Subcutaneous abdominal adipose tissue (tissue), 5 donors: ENCODE data around the gene CSNK2B.

Source experiments
- H3K27ac ChIP-seq: one replicate; pipeline ENCODE4 v1.7.0; 2013; ENCODE audit warnings: low read depth, mild to moderate bottlenecking, inconsistent platforms, low read length, moderate library complexity
- H3K27me3 ChIP-seq, 5 donors: one replicate each; pipeline ENCODE4 v1.7.0; 2013; ENCODE audit warnings: low read length in 5 of 5, inconsistent platforms in 1 of 5; ENCODE audit not compliant: control insufficient read depth in 5 of 5, insufficient read depth in 4 of 5
- H3K36me3 ChIP-seq, 5 donors: one replicate each; pipeline ENCODE4 v1.7.0; 2013; ENCODE audit warnings: low read length in 5 of 5; ENCODE audit not compliant: control insufficient read depth in 5 of 5, insufficient read depth in 5 of 5
- H3K4me1 ChIP-seq, 5 donors: one replicate each; pipeline ENCODE4 v1.7.0; 2013; ENCODE audit warnings: low read length in 5 of 5, mild to moderate bottlenecking in 3 of 5, moderate library complexity in 1 of 5; ENCODE audit not compliant: control insufficient read depth in 5 of 5, insufficient read depth in 5 of 5
- H3K4me3 ChIP-seq, 5 donors: one replicate each; pipeline ENCODE4 v1.7.0; 2013; ENCODE audit warnings: low read length in 5 of 5, low read depth in 1 of 5
- H3K9ac ChIP-seq, 5 donors: one replicate each; pipeline ENCODE4 v1.7.0; 2013; ENCODE audit warnings: low read length in 5 of 5, mild to moderate bottlenecking in 4 of 5, moderate library complexity in 3 of 5
- H3K9me3 ChIP-seq, 5 donors: one replicate each; pipeline ENCODE4 v1.7.0; 2013; ENCODE audit warnings: low read length in 5 of 5; ENCODE audit not compliant: control insufficient read depth in 5 of 5
- donor health status: healthy.
- donor health status: healthy.
- donor health status: healthy.
- donor health status: healthy.
- donor health status: healthy.

CSNK2B gene

DNA sequence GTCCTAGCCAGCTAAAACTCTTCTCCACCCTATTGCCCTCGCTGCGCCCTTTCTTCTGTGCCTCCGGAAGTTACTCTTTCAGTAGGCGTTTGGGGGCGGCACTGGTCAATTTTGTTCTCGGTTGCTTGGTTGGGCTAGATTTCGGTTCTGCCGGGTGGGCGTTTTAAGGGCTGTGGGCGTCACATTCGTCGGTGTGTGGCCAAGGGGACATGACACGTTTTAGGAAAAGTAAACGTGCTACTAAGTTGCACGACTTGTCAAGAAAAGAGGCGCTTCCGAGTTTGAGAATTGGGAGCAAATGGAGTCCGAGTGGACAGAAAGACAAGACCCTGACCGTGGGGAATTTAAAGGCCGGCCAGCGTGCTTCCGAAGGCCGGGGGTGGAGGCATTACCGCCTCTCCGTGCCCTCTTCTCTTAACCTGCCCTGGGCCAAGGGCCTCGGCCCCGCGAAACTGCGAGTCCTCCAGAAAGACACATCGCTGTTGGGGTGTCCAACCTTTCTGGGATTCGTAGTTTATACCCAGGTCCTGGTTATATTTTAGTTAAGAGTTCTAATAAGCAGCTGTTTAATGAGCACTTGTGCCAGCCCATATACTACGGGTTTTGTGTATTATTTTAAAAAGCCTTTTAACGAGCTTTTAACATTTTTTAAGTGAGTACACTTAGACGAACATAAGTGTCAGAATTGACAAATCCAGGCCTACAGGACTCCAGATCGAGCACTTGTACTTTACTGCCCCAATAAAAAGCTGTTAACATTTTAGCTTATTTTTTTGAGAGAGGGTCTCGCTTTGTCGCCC is 12.8 kb upstream of the CSNK2B start:
- Histone ChIP-seq H3K27me3 (no peaks in the 10 kb centered on the region), H3K4me3 (peak overlapping the region; percentile 85 to 92 (median 89)), H3K9me3 (no peaks in the 10 kb centered on the region), H3K4me1 (peaks cover 0 to 35% (median 27%) of the 10 kb centered on the region in 5 donors), H3K9ac (peak overlapping the region; percentile 12 to 96 (median 93)), H3K36me3 (peaks cover 0 to 51% (median 30%) of the 10 kb centered on the region in 5 donors), H3K27ac (peak overlapping the region; percentile 98)

DNA sequence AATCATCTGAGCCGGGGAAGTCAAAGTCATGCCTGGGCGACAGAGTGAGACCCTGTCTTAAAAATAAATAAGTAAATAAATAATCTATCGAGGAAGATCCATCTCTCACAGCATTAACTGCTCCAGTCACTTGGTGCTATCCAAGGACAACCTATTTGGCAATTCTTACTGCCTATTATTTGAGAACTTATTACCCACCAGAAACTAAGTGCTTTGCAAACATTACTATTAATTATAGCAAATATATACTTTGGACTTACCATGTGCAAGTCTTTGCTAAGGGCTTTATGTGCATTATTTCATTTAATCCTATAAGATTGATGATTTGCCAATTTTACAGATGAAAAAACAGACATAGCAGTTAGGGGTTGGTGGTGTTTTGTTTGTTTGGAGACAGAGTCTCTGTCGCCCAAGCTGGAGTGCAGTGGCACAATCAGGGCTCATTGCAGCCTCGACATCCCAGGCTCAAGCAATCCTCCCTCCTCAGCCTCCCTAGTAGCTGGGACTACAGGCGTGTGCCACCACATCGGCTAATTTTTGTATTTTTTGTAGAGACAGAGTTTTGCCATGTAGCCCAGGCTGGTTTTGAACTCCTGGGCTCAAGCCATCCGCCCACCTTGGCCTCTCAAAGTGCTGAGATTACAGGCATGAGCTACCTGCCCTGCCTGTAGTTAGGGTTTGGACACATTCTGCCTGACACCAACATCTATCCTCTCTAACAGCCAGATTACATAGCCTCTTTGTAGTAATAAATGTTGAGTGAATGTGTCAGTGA is 11.1 kb upstream of the CSNK2B start:
- H3K9ac ChIP-seq: no peak overlapping the region
- no peak overlapping the region for H3K4me3 ChIP-seq
- H3K36me3 ChIP-seq: peaks cover 0 to 39% (median 16%) of the 10 kb centered on the region in 5 donors
- H3K4me1 ChIP-seq: peaks cover 7 to 52% (median 43%) of the 10 kb centered on the region in 5 donors
- H3K27me3 ChIP-seq: no peaks in the 10 kb centered on the region
- no peak overlapping the region for H3K27ac ChIP-seq
- H3K9me3 ChIP-seq: no peaks in the 10 kb centered on the region

DNA sequence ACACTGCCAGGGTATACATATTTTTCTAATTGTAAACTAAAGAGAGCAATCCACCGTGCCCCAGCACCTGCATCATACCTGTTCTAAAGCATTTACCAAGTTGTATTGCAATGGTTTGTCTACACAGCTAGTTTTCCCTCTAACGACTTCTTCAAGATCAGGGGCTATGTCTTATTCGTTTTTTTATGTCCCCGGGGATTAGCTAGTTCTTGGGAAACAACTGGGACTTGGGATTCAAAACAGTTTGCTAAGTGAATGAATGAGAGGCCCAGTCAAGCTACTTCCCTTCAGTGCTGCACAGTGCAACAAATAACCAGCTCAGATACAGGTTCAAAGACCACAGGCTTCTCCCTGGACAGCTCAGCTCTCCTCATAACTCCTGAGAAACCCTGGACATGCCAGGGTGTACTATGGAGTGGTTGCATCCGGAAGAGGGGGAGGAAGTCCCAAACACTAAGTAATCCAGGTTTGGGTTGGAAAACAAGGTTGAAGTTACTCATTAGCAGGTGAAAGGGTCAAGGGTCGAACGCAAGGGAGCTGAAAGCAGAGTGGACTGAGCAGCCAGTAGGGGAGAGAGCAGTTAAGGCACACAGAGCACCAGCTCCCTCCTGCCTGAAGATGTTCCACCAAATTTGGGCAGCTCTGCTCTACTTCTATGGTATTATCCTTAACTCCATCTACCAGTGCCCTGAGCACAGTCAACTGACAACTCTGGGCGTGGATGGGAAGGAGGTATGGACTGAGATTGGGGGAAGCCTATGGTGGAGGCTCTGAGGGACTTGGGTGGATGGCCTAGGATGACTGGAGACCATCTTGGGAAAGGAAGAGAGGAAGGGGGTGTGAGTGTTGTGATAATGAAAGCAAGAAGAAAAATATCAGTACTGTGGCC is 10.3 kb upstream of the CSNK2B start, which contains the start of gene APOM:
TSS of gene APOM (plus strand) at position 546 of the 889 bp plus-strand sequence. CDS start at position 619, 73 bp downstream.
- peaks cover 0 to 39% (median 16%) of the 10 kb centered on the region in 5 donors for H3K36me3 ChIP-seq
- no peaks in the 10 kb centered on the region for H3K9me3 ChIP-seq
- no peak within 1 kb of the TSS for H3K4me3 ChIP-seq
- peaks cover 10 to 59% (median 49%) of the 10 kb centered on the region in 5 donors for H3K4me1 ChIP-seq
- no peaks in the 10 kb centered on the region for H3K27me3 ChIP-seq
- no peak within 1 kb of the TSS for H3K9ac ChIP-seq
- no peak within 1 kb of the TSS for H3K27ac ChIP-seq

DNA sequence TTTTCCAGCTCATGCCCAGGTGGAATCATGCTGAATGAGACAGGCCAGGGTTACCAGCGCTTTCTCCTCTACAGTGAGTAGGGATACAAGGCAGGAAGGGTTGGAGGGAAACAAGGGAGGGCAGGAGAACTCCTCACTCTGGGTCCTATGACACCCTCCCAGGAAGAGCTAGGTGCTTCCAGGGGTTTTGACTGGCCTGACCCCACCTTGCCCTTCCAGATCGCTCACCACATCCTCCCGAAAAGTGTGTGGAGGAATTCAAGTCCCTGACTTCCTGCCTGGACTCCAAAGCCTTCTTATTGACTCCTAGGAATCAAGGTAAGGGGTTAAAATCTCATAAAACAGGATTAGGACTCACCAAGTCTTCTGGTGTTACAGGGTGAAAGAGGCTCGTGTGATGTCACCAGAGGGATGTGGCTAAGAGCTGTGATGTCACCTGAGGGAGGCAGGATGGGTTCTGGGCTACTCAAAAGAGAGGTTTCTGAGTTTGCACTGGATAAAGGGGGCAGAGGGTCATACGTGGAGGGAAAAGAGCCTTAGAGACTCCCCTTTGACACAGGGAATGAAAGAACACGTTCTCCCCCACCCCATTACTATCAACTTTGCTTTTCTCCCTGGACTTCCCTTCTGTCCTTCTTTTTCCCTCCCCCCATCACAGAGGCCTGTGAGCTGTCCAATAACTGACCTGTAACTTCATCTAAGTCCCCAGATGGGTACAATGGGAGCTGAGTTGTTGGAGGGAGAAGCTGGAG is 8.3 kb upstream of the CSNK2B start:
- peaks cover 0 to 45% (median 23%) of the 10 kb centered on the region in 5 donors for H3K36me3 ChIP-seq
- H3K4me1 ChIP-seq: peaks cover 12 to 58% (median 44%) of the 10 kb centered on the region in 5 donors
- H3K27ac ChIP-seq: no peak overlapping the region
- H3K9ac ChIP-seq: peak overlapping the region in 3 of 5 donors; percentile 4 to 44 (median 6)
- no peaks in the 10 kb centered on the region for H3K27me3 ChIP-seq
- no peak overlapping the region for H3K4me3 ChIP-seq
- H3K9me3 ChIP-seq: no peaks in the 10 kb centered on the region

DNA sequence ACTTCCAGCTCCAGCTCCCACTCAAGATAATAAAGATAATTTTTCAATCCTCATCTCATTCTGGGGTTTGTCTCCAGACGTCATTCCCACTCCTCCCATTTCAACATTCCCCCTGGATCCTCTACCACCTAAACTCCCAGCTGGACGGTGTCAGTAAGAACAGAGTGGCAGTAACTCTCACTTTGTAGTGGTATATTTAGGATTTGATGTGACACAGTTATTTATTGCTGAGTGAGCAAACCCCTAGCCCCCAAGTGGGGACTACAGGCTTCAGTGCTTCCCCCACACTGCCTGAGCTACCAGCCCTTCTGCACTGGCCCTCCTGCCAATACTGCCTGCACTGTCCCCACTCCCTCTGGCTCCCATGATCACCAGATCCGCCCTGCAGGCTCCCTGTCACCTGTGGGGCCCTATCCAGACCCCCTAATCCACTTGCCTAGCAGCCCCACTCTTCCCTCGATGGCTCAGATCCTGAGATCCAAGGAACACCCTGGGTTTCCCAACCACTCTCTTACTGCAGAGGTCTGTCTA is 7.7 kb upstream of the CSNK2B start:
- H3K4me3 ChIP-seq: no peak overlapping the region
- no peak overlapping the region for H3K27ac ChIP-seq
- peak overlapping the region in 4 of 5 donors; percentile 4 to 61 (median 42) for H3K9ac ChIP-seq
- peaks cover 12 to 56% (median 49%) of the 10 kb centered on the region in 5 donors for H3K4me1 ChIP-seq
- peaks cover 0 to 46% (median 24%) of the 10 kb centered on the region in 5 donors for H3K36me3 ChIP-seq
- H3K9me3 ChIP-seq: no peaks in the 10 kb centered on the region
- no peaks in the 10 kb centered on the region for H3K27me3 ChIP-seq

DNA sequence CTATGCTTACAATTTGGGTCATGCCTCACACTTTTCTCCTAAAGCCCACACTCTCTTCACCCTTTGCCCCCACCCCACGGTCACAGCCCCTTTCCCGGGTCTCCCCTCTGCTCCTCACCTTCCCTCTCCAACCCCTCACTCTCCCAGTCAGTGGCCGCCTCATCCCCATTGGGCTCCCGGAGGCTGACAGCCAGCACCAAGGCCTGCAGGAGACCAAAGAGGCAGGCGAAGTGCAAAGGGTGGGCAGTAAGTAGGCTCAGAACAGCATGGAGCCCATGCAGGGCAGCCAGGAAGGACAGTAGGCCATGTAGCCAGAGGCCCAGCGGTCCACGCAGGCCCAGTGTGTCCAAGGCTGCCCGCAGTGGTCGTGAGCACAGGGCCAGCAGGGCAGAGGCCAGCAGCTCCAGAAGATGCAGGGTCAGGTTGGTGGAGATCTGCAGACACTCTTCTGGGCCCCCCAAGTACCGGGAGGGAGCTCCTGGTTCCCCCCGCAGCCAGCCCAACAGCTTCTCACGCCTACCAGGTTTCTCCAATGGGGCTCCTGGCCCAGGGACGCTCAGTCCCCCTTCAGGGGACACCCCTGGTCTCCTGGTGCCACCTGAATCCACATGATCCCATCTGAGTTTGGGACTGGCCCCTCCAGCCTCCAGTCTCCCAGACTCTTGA is 6.8 kb upstream of the CSNK2B start:
- Histone ChIP-seq H3K36me3 (peaks cover 0 to 49% (median 24%) of the 10 kb centered on the region in 5 donors), H3K27ac (peak overlapping the region; percentile 89), H3K27me3 (no peaks in the 10 kb centered on the region), H3K9ac (peak overlapping the region in 4 of 5 donors; percentile 63 to 99 (median 82)), H3K4me3 (peak overlapping the region; percentile 58 to 98 (median 90)), H3K4me1 (peaks cover 12 to 59% (median 52%) of the 10 kb centered on the region in 5 donors), H3K9me3 (no peaks in the 10 kb centered on the region)

DNA sequence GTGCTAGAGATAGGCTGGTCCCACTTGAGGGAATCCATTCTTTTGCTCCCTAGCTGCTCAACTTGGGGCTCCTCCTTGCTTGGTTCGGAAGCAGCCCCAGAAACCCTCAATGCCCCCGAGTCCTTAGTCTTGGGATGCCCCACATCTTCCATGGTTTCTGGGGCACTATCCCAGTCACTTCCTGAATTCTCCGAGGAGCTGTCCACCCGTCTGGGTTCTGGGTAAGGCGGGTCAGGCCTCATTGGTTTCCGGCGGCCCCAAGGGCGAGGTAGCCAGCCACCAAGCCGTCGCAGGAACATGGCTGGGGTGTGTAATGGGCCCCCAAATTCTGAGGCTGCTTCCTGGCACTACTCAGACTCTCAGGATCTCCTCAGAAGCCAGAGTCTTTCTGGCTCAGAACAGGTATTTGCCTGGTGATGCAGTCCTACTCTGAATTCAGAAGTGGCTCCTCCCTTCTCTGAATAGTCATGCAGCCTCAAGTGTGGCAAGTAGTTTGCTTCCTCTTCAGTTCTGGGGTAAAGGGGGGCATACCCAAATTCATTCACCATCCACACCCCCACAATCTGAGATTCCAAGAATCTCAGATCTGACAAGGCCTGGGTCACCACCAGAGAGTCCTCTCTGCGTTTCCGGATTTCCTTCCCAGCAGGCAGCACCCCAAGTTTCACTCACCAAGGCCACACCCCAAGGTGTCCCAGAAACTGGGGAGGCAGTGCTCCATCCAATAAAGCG is 6.1 kb upstream of the CSNK2B start:
- peaks cover 0 to 47% (median 24%) of the 10 kb centered on the region in 5 donors for H3K36me3 ChIP-seq
- H3K9ac ChIP-seq: peak overlapping the region; percentile 74 to 99 (median 90)
- no peaks in the 10 kb centered on the region for H3K9me3 ChIP-seq
- no peaks in the 10 kb centered on the region for H3K27me3 ChIP-seq
- peak overlapping the region; percentile 89 for H3K27ac ChIP-seq
- H3K4me3 ChIP-seq: peak overlapping the region; percentile 58 to 98 (median 90)
- H3K4me1 ChIP-seq: peaks cover 13 to 66% (median 57%) of the 10 kb centered on the region in 5 donors
